ENCODE data around the gene LAMA4. TPM values are rescaled to one million over a fixed set of nuclear protein-coding genes. Genes with fewer than 3 reads are reported as not detected.

LAMA4 gene
- total RNA-seq, 1 donor from 2014 or later = 46.4 TPM

DNA sequence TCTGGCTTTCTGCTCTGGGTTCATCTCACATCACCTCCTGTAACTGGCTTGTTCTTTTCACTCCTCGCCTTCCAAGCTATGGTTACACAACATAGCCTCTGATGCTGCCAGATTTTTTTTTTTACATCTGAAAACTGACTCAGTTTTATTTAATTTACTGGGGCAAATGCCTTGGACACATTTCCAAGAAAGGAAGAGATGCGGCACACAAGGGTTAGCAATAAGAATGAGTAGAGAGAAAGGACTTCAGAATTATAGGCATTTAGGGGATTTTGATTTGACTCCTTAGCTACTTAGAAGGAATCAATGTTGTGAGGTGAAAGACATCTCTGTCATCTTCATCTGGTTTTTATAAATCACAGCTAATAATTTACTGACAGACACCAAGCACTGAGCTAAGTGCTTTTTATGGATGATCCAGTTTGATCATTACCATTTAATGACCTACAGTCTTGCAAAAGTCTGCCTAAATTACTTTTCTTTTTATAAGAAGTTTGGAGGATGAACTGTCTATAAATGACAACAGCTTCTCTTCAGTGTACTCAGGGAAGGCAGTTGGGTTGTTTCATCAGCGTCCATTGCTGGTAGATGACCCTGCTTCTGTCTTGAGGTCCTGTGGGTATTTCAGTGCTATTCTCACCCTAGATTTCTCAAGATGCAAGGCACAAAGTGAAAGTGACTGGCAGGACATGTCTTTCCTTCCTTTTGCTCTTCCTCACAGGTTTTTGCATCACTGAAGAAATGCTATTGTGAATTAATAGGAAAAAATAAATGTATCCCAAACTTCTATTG is 31.1 kb downstream of the LAMA4 start:
- no peaks in the 10 kb centered on the region for H3K27me3 Mint-ChIP-seq (ENCODE audit: low read depth)
- peak overlapping the region; percentile 73 for H3K27ac Mint-ChIP-seq
- DNase-seq (ENCODE audit: low spot score in 2 of 2, unreplicated experiment in 2 of 2) = no peak
- H3K4me3 Mint-ChIP-seq = no peak overlapping the region
- TF ChIP-seq, protein P1, sequence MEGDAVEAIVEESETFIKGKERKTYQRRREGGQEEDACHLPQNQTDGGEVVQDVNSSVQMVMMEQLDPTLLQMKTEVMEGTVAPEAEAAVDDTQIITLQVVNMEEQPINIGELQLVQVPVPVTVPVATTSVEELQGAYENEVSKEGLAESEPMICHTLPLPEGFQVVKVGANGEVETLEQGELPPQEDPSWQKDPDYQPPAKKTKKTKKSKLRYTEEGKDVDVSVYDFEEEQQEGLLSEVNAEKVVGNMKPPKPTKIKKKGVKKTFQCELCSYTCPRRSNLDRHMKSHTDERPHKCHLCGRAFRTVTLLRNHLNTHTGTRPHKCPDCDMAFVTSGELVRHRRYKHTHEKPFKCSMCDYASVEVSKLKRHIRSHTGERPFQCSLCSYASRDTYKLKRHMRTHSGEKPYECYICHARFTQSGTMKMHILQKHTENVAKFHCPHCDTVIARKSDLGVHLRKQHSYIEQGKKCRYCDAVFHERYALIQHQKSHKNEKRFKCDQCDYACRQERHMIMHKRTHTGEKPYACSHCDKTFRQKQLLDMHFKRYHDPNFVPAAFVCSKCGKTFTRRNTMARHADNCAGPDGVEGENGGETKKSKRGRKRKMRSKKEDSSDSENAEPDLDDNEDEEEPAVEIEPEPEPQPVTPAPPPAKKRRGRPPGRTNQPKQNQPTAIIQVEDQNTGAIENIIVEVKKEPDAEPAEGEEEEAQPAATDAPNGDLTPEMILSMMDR (IDR thresholded peaks at IDR 0.05; ENCODE audit: unreplicated experiment) = no peak
- no peaks in the 10 kb centered on the region for H3K36me3 Mint-ChIP-seq
- no peaks in the 10 kb centered on the region for H3K9me3 Mint-ChIP-seq
- H3K4me1 Mint-ChIP-seq = peaks cover 43% of the 10 kb centered on the region

DNA sequence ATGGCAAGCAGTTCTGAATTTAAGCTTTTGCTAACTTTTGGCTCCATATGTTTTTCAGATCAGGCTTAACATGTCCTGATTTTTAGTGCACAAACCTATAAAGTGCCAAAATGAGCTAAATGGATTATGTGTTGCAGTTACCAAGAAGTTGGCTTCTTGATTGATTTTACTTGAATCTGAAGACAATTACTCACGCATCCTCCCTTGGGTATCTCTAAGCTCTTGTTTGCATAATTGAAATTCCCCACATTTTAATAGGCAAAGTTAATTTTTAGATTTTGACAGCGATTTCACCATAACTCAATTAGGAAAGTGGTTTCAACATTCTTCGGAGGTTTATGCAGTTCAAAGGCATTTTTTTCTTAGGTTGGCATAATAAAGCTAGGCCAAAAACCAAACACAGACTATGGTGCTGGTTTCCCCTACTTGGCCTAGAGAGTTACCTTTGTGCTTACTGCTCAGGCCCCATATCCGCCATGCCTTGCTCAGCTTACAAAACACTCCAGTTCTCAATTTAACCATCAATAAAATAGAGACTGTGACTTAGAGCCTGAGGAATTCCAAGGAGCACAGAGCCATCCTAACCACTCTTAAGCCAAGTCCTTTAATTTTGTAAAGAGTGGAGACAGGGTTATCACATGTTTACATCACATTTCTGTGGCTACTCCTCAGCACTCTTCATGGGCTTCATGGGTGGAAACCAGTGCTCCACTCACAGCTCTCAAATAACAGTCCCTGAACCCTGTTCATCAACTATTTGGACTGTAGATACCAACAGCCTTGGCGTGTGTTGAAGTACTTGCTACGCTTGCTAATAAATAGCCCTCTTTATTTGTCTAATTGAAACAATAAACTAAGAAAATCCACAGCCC is 32.1 kb downstream of the LAMA4 start:
- peaks cover 50% of the 10 kb centered on the region for H3K4me1 Mint-ChIP-seq
- H3K9me3 Mint-ChIP-seq = no peaks in the 10 kb centered on the region
- H3K27me3 Mint-ChIP-seq (ENCODE audit: low read depth) = no peaks in the 10 kb centered on the region
- no peak for DNase-seq (ENCODE audit: low spot score in 2 of 2, unreplicated experiment in 2 of 2)
- TF ChIP-seq, protein P1 (IDR thresholded peaks at IDR 0.05; ENCODE audit: unreplicated experiment) = no peak
- H3K4me3 Mint-ChIP-seq = no peak overlapping the region
- H3K36me3 Mint-ChIP-seq = no peaks in the 10 kb centered on the region
- peak overlapping the region; percentile 81 for H3K27ac Mint-ChIP-seq

DNA sequence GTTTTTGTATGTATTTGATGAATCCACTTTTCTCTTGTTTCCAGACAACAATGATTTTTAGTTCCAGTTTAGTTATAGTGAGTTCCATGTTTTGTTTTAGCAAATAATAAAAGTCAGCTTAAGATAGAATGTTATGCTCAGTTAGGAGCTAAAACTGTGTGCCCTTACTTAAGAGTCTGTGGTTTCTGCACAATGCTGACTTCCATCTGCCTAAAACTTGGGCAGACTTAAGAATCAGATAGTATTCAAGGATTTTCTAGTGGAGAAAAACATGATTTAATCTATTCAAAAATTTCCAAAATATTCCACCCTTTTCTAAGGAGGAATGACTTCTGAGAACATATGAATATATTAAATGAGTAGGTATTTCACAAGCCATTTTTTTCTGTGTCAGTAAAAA is 32.8 kb downstream of the LAMA4 start:
- peaks cover 57% of the 10 kb centered on the region for H3K4me1 Mint-ChIP-seq
- no peaks in the 10 kb centered on the region for H3K9me3 Mint-ChIP-seq
- no peak overlapping the region for H3K4me3 Mint-ChIP-seq
- peak overlapping the region; percentile 40 for H3K27ac Mint-ChIP-seq
- no peak for DNase-seq (ENCODE audit: low spot score in 2 of 2, unreplicated experiment in 2 of 2)
- TF ChIP-seq, protein P1 (IDR thresholded peaks at IDR 0.05; ENCODE audit: unreplicated experiment) = no peak
- no peaks in the 10 kb centered on the region for H3K36me3 Mint-ChIP-seq
- H3K27me3 Mint-ChIP-seq (ENCODE audit: low read depth) = no peaks in the 10 kb centered on the region

DNA sequence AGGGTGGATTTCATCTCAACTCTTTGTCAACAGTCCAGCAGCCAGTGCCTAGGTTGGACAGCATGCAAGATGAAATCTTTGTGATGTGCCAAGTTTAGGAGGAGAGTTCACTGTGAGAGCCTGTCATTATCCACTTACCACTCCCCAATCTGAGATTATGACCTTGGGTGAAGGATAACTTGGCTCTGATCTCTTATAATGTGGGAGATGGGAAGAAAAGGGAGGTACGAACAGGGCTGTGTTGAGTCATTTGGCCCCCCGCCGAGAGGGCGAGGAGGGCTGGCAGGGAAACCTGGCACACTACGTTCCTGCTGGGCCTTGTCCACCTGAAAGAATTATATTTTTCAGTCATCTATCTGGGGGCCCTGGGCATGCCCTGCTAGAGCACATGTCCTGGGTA is 35.8 kb downstream of the LAMA4 start:
- no peak for DNase-seq (ENCODE audit: low spot score in 2 of 2, unreplicated experiment in 2 of 2)
- Mint-ChIP-seq H3K4me3 (no peak overlapping the region), H3K27me3 (ENCODE audit: low read depth) (no peaks in the 10 kb centered on the region), H3K36me3 (no peaks in the 10 kb centered on the region), H3K27ac (no peak overlapping the region), H3K9me3 (no peaks in the 10 kb centered on the region), H3K4me1 (peaks cover 48% of the 10 kb centered on the region)
- TF ChIP-seq, protein P1 (IDR thresholded peaks at IDR 0.05; ENCODE audit: unreplicated experiment) = no peak

DNA sequence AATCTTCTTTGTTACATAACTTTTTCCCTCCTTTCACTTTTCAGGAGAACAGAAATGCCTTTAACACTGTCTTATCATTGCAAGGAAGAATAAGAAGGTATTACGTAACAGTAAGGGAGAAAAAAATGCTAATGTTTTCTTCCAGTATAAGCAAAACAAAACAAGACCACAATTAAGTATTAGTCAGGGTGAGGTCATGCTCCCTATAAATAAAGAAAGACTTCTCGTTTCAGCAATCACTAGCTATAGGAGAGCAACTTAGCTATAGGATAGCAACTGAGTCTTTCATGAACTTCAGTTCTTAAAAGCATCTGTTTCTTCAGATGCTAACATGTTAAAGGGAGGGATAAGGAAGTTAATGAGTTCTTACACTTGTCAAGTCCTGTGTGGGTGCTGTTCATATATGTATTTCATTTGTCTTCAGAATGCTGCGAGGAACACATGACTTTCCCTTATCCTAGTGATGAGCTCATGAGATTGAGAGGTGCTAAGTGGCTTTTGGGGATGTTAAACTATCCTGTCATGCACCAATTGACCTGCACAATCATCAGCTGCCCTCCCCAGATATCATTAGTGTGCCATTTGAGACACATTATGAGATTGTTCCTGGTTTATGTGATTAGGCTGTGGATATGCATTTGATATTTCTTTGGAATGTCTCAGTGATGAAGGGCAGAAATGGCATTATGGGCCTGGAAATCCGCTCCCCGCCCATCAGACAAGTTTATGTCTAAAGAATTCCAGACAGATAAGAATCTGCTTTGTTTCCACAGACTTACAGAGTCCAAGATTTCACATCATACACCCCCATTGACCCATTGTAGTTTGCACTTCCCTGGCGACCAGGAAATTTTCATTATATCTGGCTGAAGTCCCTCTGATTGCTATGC is 37.5 kb downstream of the LAMA4 start:
- H3K27ac Mint-ChIP-seq = peak overlapping the region; percentile 41
- TF ChIP-seq, protein P1 (IDR thresholded peaks at IDR 0.05; ENCODE audit: unreplicated experiment) = no peak
- H3K27me3 Mint-ChIP-seq (ENCODE audit: low read depth) = peaks cover under 1% of the 10 kb centered on the region
- no peaks in the 10 kb centered on the region for H3K9me3 Mint-ChIP-seq
- peaks cover under 1% of the 10 kb centered on the region for H3K36me3 Mint-ChIP-seq
- H3K4me3 Mint-ChIP-seq = no peak overlapping the region
- peaks cover 33% of the 10 kb centered on the region for H3K4me1 Mint-ChIP-seq
- DNase-seq (ENCODE audit: low spot score in 2 of 2, unreplicated experiment in 2 of 2) = no peak

Data from mesothelial cell of epicardium (in vitro differentiated cells).